Prostate gland (tissue), 2 donors: ENCODE results near the gene COG8. TPM values are rescaled to one million over a fixed set of nuclear protein-coding genes. Genes with fewer than 3 reads are reported as not detected.

ENCODE experiments used
- DNase-seq: peaks from one replicate; pipeline ENCODE4 v3.0.0-alpha.2; 2019; ENCODE audit warnings: low spot score
- H3K27ac ChIP-seq, 2 donors: fragments of 200-600 bp; sonication (generic); 2 replicates each; pipeline ENCODE4 v1.5.1; 2017 to 2019
- H3K27me3 ChIP-seq: fragments of 200-600 bp; sonication (generic); replicated peaks from 2 replicates; pipeline ENCODE4 v1.5.1; 2019; ENCODE audit not compliant: insufficient read depth
- H3K36me3 ChIP-seq, 2 donors: fragments of 200-600 bp; sonication (generic); 1 replicate in 1 of 2; 2 replicates in 1 of 2; pipeline versions ENCODE4 v1.5.1 to v1.8.1; 2017 to 2019
- H3K4me1 ChIP-seq: fragments of 200-600 bp; sonication (generic); replicated peaks from 2 replicates; pipeline ENCODE4 v1.5.1; 2019
- H3K4me3 ChIP-seq, 2 donors: fragments of 200-600 bp; sonication (generic); 2 replicates each; pipeline ENCODE4 v1.5.1; 2017 to 2019
- H3K9me3 ChIP-seq: fragments of 200-600 bp; sonication (generic); 2 replicates; pipeline ENCODE4 v1.5.1; 2017
- CTCF ChIP-seq, 4 experiments: fragments of 200-600 bp in 2 of 4; fragments of 450-650 bp in 2 of 4; sonication (generic) in 2 of 4; IDR thresholded peaks; 1 replicate in 3 of 4; 2 replicates in 1 of 4; pipeline ENCODE4 v1.5.1; 2016 to 2019; ENCODE audit warnings: antibody characterized with exemption in 4 of 4, mild to moderate bottlenecking in 2 of 4, moderate library complexity in 2 of 4
- POLR2A ChIP-seq: fragments of 450-650 bp; IDR thresholded peaks from one replicate; pipeline ENCODE4 v1.6.1; 2016; ENCODE audit warnings: antibody characterized with exemption, mild to moderate bottlenecking
- POLR2AphosphoS5 ChIP-seq: sonication (generic); formaldehyde crosslinking; IDR thresholded peaks from one replicate; pipeline ENCODE4 v1.6.1; 2017; ENCODE audit warnings: antibody characterized with exemption
- WGBS: methylation state at CpG from one replicate; pipeline ENCODE4 v1.1.5; 2018; 5-methylcytosine and 5-hydroxymethylcytosine counted together
- intact Hi-C: fragments of 100-400 bp; cut with DNase I; formaldehyde crosslinking; loops from one replicate; pipeline ENCODE4 v1.14.2; 2022
- total RNA-seq, 2 donors: library from RNA; depleted of rRNA; stranded (reverse); fragments of >200 nt; gene quantifications; one replicate each; pipeline ENCODE4 v1.1.0, GENCODE V29; 2016

Gene COG8
- total RNA-seq, 2 donors from 2014 or later: 55.6 to 85.2 TPM

GRCh38 chr16:69378760-69379159 is 39.4 kb upstream of the COG8 start:
- no peaks in the 10 kb centered on the region for H3K36me3 ChIP-seq
- DNase-seq: no peak
- WGBS: 74% methylated on average over 1 of the region's 1 CpG
- H3K4me3 ChIP-seq: no peak overlapping the region
- H3K27me3 ChIP-seq: no peaks in the 10 kb centered on the region
- intact Hi-C loops: no loop called here
- H3K4me1 ChIP-seq: no peaks in the 10 kb centered on the region
- TF ChIP-seq POLR2AphosphoS5: no peak
- no peak for TF ChIP-seq POLR2A
- TF ChIP-seq CTCF (IDR thresholded peaks at IDR 0.05): no peak
- H3K27ac ChIP-seq: no peak overlapping the region
- H3K9me3 ChIP-seq: no peaks in the 10 kb centered on the region

- no peak overlapping the region for H3K4me3 ChIP-seq
- TF ChIP-seq CTCF (IDR thresholded peaks at IDR 0.05) (no peak), POLR2A (no peak), POLR2AphosphoS5 (no peak)
- H3K27ac ChIP-seq: no peak overlapping the region
- DNase-seq: no peak
- intact Hi-C loops: no loop called here
- no peaks in the 10 kb centered on the region for H3K9me3 ChIP-seq
- WGBS: 90% methylated on average over 1 of the region's 1 CpG
- no peaks in the 10 kb centered on the region for H3K36me3 ChIP-seq
- no peaks in the 10 kb centered on the region for H3K27me3 ChIP-seq
- H3K4me1 ChIP-seq: no peaks in the 10 kb centered on the region
Measured at GRCh38 chr16:69378036-69378435, 38.7 kb upstream of the COG8 start.

- H3K27ac ChIP-seq: no peak overlapping the region
- H3K4me1 ChIP-seq: no peaks in the 10 kb centered on the region
- DNase-seq: no peak
- 95% methylated on average over 10 of the region's 10 CpGs for WGBS
- no peaks in the 10 kb centered on the region for H3K36me3 ChIP-seq
- H3K9me3 ChIP-seq: no peaks in the 10 kb centered on the region
- intact Hi-C loops: no loop called here
- H3K27me3 ChIP-seq: no peaks in the 10 kb centered on the region
- TF ChIP-seq POLR2A (no peak), POLR2AphosphoS5 (no peak), CTCF (IDR thresholded peaks at IDR 0.05) (no peak)
- H3K4me3 ChIP-seq: no peak overlapping the region
Measured at GRCh38 chr16:69376393-69377059, 37.2 kb upstream of the COG8 start.

- Histone ChIP-seq H3K9me3 (no peaks in the 10 kb centered on the region), H3K4me1 (no peaks in the 10 kb centered on the region), H3K27me3 (no peaks in the 10 kb centered on the region), H3K4me3 (no peak overlapping the region), H3K36me3 (peaks cover 0 to 5% of the 10 kb centered on the region in 2 donors), H3K27ac (no peak overlapping the region)
- 92% methylated on average over 1 of the region's 1 CpG for WGBS
- TF ChIP-seq POLR2AphosphoS5 (no peak), CTCF (IDR thresholded peaks at IDR 0.05) (no peak), POLR2A (no peak)
- DNase-seq: no peak
- intact Hi-C loops: no loop called here
Measured at GRCh38 chr16:69373019-69373418, 33.7 kb upstream of the COG8 start.

- Histone ChIP-seq H3K4me1 (no peaks in the 10 kb centered on the region), H3K27ac (no peak overlapping the region), H3K36me3 (peaks cover 0 to 10% of the 10 kb centered on the region in 2 donors), H3K27me3 (no peaks in the 10 kb centered on the region), H3K9me3 (no peaks in the 10 kb centered on the region), H3K4me3 (no peak overlapping the region)
- TF ChIP-seq POLR2A (no peak), POLR2AphosphoS5 (no peak), CTCF (IDR thresholded peaks at IDR 0.05) (no peak)
- no peak for DNase-seq
- 98% methylated on average over 2 of the region's 2 CpGs for WGBS
- intact Hi-C loops: no loop called here
Measured at GRCh38 chr16:69371564-69371963, 32.2 kb upstream of the COG8 start.
